Thoracic aorta (tissue), 2 donors: Measurements from ENCODE around the gene SLC35E4. TPM values are rescaled to one million over a fixed set of nuclear protein-coding genes. Genes with fewer than 3 reads are reported as not detected.

Experiments used
- ATAC-seq: fragments of 150-250 bp; one replicate; pipeline ENCODE4 v1.8.0; 2017; ENCODE audit warnings: low read depth; ENCODE audit not compliant: insufficient number of reproducible peaks, low FRiP score
- DNase-seq: peaks from one replicate; pipeline ENCODE4 v3.0.0-alpha.2; 2020; ENCODE audit warnings: low spot score
- H3K27ac ChIP-seq, 2 donors: fragments of 200-600 bp; sonication (generic); 1 replicate in 1 of 2; 2 replicates in 1 of 2; pipeline ENCODE4 v1.5.1; 2016; ENCODE audit warnings: mild to moderate bottlenecking in 2 of 2, moderate library complexity in 2 of 2
- H3K27me3 ChIP-seq: fragments of 200-600 bp; sonication (generic); replicated peaks from 2 replicates; pipeline ENCODE4 v1.6.0; 2016; ENCODE audit warnings: mild to moderate bottlenecking; ENCODE audit not compliant: insufficient read depth
- H3K36me3 ChIP-seq: fragments of 200-600 bp; sonication (generic); one replicate; pipeline ENCODE4 v1.5.1; 2016
- H3K4me1 ChIP-seq, 2 donors: fragments of 200-600 bp; sonication (generic); 1 replicate in 1 of 2; 2 replicates in 1 of 2; pipeline versions ENCODE4 v1.5.1 to v1.6.0; 2016; ENCODE audit warnings: low read depth in 2 of 2, mild to moderate bottlenecking in 1 of 2; ENCODE audit not compliant: control insufficient read depth in 1 of 2
- H3K4me3 ChIP-seq: fragments of 200-600 bp; sonication (generic); 2 replicates; pipeline ENCODE4 v1.5.1; 2016; ENCODE audit warnings: mild to moderate bottlenecking
- H3K9me3 ChIP-seq: fragments of 200-600 bp; sonication (generic); 2 replicates; pipeline ENCODE4 v1.5.1; 2016
- total RNA-seq, 2 donors: library from RNA; depleted of rRNA; stranded (reverse); fragments of >200 nt; gene quantifications; one replicate each; pipeline versions ENCODE4 v1.1.0 to v1.2.3, GENCODE V29; 2016
- TF ChIP-seq, protein P1 (sequence below): fragments of 200-600 bp; sonication (generic); IDR thresholded peaks from one replicate; pipeline ENCODE4 v1.5.1; 2019; ENCODE audit warnings: antibody characterized with exemption

Gene SLC35E4
- total RNA-seq, 2 donors from 2014 or later = 12.8 to 16.9 TPM

DNA sequence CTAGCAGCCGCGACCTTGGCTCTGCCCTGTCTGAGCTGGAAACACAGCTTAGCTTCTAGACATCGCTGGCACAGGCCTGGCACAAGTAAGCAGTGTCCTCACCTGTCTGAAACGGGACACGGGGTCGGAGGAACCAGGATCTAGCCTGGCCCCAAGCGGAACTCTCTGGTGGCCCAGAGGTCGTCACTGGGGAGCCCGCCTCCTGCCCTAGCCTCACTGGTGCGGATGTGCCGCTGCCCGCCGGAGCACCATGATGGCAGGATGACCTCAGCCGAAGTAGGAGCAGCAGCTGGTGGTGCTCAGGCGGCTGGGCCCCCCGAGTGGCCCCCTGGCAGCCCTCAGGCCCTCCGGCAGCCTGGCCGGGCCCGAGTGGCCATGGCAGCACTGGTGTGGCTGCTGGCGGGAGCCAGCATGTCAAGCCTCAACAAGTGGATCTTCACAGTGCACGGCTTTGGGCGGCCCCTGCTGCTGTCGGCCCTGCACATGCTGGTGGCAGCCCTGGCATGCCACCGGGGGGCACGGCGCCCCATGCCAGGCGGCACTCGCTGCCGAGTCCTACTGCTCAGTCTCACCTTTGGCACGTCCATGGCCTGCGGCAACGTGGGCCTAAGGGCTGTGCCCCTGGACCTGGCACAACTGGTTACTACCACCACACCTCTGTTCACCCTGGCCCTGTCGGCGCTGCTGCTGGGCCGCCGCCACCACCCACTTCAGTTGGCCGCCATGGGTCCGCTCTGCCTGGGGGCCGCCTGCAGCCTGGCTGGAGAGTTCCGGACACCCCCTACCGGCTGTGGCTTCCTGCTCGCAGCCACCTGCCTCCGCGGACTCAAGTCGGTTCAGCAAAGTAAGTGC, 871 bp downstream of the SLC35E4 start:
- DNase-seq = no peak
- H3K9me3 ChIP-seq = no peaks in the 10 kb centered on the region
- peaks cover 17 to 29% of the 10 kb centered on the region in 2 donors for H3K4me1 ChIP-seq
- peak overlapping the region; percentile 87 for H3K4me3 ChIP-seq
- H3K27ac ChIP-seq = peak overlapping the region; percentile 91 to 97
- ATAC-seq = no peak
- TF ChIP-seq, protein P1, sequence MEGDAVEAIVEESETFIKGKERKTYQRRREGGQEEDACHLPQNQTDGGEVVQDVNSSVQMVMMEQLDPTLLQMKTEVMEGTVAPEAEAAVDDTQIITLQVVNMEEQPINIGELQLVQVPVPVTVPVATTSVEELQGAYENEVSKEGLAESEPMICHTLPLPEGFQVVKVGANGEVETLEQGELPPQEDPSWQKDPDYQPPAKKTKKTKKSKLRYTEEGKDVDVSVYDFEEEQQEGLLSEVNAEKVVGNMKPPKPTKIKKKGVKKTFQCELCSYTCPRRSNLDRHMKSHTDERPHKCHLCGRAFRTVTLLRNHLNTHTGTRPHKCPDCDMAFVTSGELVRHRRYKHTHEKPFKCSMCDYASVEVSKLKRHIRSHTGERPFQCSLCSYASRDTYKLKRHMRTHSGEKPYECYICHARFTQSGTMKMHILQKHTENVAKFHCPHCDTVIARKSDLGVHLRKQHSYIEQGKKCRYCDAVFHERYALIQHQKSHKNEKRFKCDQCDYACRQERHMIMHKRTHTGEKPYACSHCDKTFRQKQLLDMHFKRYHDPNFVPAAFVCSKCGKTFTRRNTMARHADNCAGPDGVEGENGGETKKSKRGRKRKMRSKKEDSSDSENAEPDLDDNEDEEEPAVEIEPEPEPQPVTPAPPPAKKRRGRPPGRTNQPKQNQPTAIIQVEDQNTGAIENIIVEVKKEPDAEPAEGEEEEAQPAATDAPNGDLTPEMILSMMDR = no peak
- H3K36me3 ChIP-seq = no peaks in the 10 kb centered on the region
- no peaks in the 10 kb centered on the region for H3K27me3 ChIP-seq

DNA sequence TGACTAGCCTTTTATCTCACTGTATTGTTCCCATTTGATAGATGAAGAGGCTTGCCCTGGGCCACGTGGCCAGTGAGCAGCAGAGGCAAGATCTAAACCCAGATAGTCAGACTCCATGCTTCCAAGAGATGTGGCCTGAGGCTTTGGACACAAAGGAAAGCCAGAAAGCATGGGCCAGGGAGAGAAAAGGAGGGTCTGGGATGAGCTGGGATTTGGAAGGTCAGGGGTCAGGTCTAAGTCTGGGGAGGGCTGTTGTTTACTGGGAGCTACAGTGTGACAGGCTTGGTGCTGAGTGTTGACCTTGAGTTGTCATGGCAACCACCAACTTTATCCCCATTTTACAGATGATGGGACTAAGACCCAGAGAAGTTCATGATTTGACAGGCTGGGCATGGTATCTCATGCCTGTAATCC, 2.1 kb downstream of the SLC35E4 start:
- Histone ChIP-seq H3K9me3 (no peaks in the 10 kb centered on the region), H3K27ac (no peak overlapping the region), H3K27me3 (no peaks in the 10 kb centered on the region), H3K36me3 (no peaks in the 10 kb centered on the region), H3K4me3 (peak overlapping the region; percentile 4), H3K4me1 (peaks cover 17 to 29% of the 10 kb centered on the region in 2 donors)
- DNase-seq (no peak), ATAC-seq (no peak)
- TF ChIP-seq, protein P1 = no peak

DNA sequence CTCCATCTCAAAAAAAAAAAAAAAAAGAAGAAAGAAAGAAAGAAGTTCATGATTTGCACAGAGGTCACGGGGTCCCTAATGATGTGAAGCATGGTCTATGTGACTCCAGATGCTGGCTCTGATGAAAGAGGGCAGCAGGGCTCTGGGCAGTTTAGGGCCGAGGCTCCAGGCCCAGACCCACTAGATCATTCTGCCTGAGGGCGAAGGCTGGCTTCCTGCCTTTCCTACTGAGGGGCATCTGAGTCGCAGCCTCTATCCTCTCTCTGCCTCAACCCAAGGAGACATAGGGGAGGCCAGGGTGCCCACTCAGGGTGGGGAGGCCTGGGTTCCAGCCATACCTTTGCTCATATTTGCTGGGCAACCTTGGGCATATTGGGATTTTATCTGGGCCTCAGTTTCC, 4.8 kb downstream of the SLC35E4 start:
- Histone ChIP-seq H3K4me3 (no peak overlapping the region), H3K27ac (no peak overlapping the region), H3K4me1 (peaks cover 17 to 20% of the 10 kb centered on the region in 2 donors), H3K9me3 (no peaks in the 10 kb centered on the region), H3K36me3 (no peaks in the 10 kb centered on the region), H3K27me3 (no peaks in the 10 kb centered on the region)
- DNase-seq (no peak), ATAC-seq (no peak)
- TF ChIP-seq, protein P1 = no peak

DNA sequence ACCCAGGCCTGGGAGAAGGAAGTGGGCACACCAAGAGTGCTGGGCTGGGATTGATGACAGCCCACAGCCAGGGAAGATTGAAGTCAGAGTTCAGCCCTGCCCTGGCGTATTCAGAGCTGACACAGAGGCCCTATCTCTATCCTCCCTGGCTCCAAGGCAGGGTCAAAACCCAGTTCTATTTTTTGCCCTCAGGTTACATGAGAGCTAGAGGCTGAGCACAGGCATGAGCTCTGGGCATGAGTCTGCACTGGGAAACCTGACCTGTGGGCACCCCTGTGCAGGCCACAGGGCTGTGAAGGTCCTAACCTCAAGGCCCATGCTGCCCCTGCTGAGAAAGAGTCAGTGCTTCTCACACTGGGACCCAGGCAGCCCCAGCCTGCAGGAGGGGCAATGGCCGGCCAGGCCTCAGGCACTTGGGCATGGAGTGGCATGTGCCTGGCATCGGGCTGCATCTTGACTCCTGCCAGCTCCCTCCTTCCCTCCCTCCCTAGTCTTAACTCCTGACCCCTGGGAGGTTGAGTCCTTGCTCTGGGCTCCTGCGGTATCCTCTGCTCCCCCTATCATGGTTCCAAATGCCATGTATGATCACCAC, 5.4 kb downstream of the SLC35E4 start:
- no peaks in the 10 kb centered on the region for H3K9me3 ChIP-seq
- ATAC-seq (no peak), DNase-seq (no peak)
- no peaks in the 10 kb centered on the region for H3K27me3 ChIP-seq
- no peaks in the 10 kb centered on the region for H3K36me3 ChIP-seq
- TF ChIP-seq, protein P1 = no peak
- H3K27ac ChIP-seq = no peak overlapping the region
- H3K4me1 ChIP-seq = peaks cover 17 to 20% of the 10 kb centered on the region in 2 donors
- H3K4me3 ChIP-seq = no peak overlapping the region

DNA sequence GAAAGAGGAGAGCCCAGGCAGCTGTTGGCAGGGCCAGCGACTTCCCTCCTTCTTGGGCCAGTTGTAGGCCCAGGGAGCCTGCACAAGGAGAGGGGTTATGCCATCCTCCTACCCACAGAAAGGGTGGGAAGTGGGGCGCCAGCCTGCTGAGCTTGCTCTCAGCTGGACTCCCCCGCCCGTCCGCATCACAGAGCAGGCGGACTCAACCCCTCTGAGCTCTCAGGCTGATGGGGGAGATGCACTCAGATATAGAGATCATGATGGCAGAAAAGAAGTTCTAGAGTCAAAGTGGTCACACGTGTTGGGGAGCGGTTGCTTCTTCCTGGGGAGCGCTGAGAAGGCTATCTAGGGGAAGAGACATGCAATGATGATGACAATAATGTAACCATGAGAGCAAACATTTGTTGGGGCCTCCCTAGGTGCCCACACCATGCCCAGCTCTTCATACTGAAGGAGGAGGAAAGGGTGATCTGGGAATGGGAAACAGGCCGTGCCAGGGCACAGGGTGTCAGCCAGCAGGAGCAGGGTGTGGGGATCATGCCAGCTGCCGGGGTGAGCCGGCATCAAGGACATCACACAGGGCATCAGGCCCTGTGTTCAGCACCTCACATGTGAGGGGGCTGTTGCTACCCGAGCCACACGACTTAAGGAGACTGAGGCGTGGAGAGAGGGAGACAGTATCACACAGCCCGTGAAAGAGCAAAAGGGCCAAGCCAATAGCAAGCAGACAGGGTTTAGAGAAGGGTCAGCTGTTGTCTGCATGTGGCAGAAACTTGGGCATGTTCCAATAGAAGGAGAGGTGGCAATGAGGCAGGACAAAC, 7.7 kb downstream of the SLC35E4 start:
- Histone ChIP-seq H3K4me3 (no peak overlapping the region), H3K27ac (no peak overlapping the region), H3K36me3 (no peaks in the 10 kb centered on the region), H3K4me1 (no peaks in the 10 kb centered on the region), H3K9me3 (no peaks in the 10 kb centered on the region), H3K27me3 (no peaks in the 10 kb centered on the region)
- no peak for DNase-seq
- ATAC-seq = no peak
- TF ChIP-seq, protein P1 = no peak
